OCI-LY1 (cell line): ENCODE results near the gene B4GALT4.

Experiments used
- H2AFZ ChIP-seq: fragments of 200-600 bp; sonication (generic), shearing (Covaris generic); 2 replicates; pipeline ENCODE4 v1.6.0; 2014; ENCODE audit warnings: antibody characterized with exemption, mild to moderate bottlenecking, low read length
- H3F3A ChIP-seq: fragments of 200-600 bp; sonication (generic), shearing (Covaris generic); 2 replicates; pipeline ENCODE4 v1.6.0; 2014; ENCODE audit warnings: mild to moderate bottlenecking, antibody characterized with exemption, low read length, moderate library complexity; ENCODE audit not compliant: insufficient read depth
- H3K27ac ChIP-seq: fragments of 200-600 bp; sonication (generic); 2 replicates; pipeline ENCODE4 v1.5.1; 2014; ENCODE audit warnings: low read length, mixed run types, mild to moderate bottlenecking, low read depth; ENCODE audit not compliant: poor library complexity, severe bottlenecking
- H3K27me3 ChIP-seq: fragments of 200-600 bp; sonication (generic); 2 replicates; pipeline ENCODE4 v1.6.0; 2014; ENCODE audit warnings: antibody characterized with exemption, mild to moderate bottlenecking, low read length, moderate library complexity; ENCODE audit not compliant: insufficient read depth
- H3K36me3 ChIP-seq: fragments of 200-600 bp; sonication (generic); 2 replicates; pipeline ENCODE4 v1.6.1; 2014; ENCODE audit warnings: mild to moderate bottlenecking, antibody characterized with exemption, low read length, moderate library complexity, mixed read lengths; ENCODE audit not compliant: insufficient read depth
- H3K4me1 ChIP-seq: fragments of 200-600 bp; sonication (generic); 2 replicates; pipeline ENCODE4 v1.5.1; 2014; ENCODE audit warnings: mild to moderate bottlenecking, low read length, moderate library complexity; ENCODE audit not compliant: insufficient read depth, severe bottlenecking
- H3K4me2 ChIP-seq: fragments of 200-600 bp; sonication (generic), shearing (Covaris generic); 2 replicates; pipeline ENCODE4 v1.6.1; 2014; ENCODE audit warnings: low read length
- H3K4me3 ChIP-seq: fragments of 200-600 bp; sonication (generic); 2 replicates; pipeline ENCODE4 v1.5.1; 2014; ENCODE audit warnings: low read length, low read depth, mild to moderate bottlenecking, mixed read lengths; ENCODE audit not compliant: poor library complexity, severe bottlenecking
- H3K79me2 ChIP-seq: fragments of 200-600 bp; shearing (Covaris generic); 2 replicates; pipeline ENCODE4 v1.6.1; 2016; ENCODE audit warnings: mixed run types, low read length, mixed read lengths; ENCODE audit not compliant: insufficient read depth
- H3K9ac ChIP-seq: fragments of 200-600 bp; sonication (generic), shearing (Covaris generic); 2 replicates; pipeline ENCODE4 v1.6.1; 2014; ENCODE audit warnings: mild to moderate bottlenecking, low read length, mixed read lengths
- H3K9me2 ChIP-seq: fragments of 200-600 bp; sonication (generic), shearing (Covaris generic); 2 replicates; pipeline ENCODE4 v1.6.1; 2014; ENCODE audit warnings: low read depth, mild to moderate bottlenecking, low read length, mixed read lengths
- H3K9me3 ChIP-seq: fragments of 200-600 bp; shearing (Covaris generic); 2 replicates; pipeline ENCODE4 v1.6.1; 2014; ENCODE audit warnings: low read length, mixed read lengths
- H4K20me1 ChIP-seq: fragments of 200-600 bp; sonication (generic), shearing (Covaris generic); 2 replicates; pipeline ENCODE4 v1.6.0; 2016; ENCODE audit warnings: mild to moderate bottlenecking, low read length; ENCODE audit not compliant: insufficient read depth
- EZH2 ChIP-seq: fragments of 200-600 bp; sonication (generic), shearing (Covaris generic); IDR thresholded peaks from 2 replicates; pipeline ENCODE4 v1.8.0; 2017; ENCODE audit warnings: borderline replicate concordance, mixed run types, mild to moderate bottlenecking, antibody characterized with exemption, low read length, moderate library complexity, mixed read lengths
- TF ChIP-seq, protein P1 (sequence below): fragments of 200-600 bp; sonication (generic), shearing (Covaris generic); IDR thresholded peaks from 2 replicates; pipeline ENCODE4 v1.5.1; 2017; ENCODE audit warnings: mild to moderate bottlenecking, antibody characterized with exemption, low read length, moderate library complexity, mixed read lengths

B4GALT4 gene

GRCh38 chr3:119257654-119258410 is 17.2 kb upstream of the B4GALT4 start:
- Histone ChIP-seq H3K9me2 (no peaks in the 10 kb centered on the region), H3K9ac (no peak overlapping the region), H3K4me3 (no peak overlapping the region), H3F3A (no peaks in the 10 kb centered on the region), H3K27ac (no peak overlapping the region), H3K4me2 (no peak overlapping the region), H3K79me2 (no peaks in the 10 kb centered on the region), H3K27me3 (no peaks in the 10 kb centered on the region), H2AFZ (peak overlapping the region; percentile 75; the same call in 1 of the 2 replicates), H3K9me3 (no peaks in the 10 kb centered on the region), H4K20me1 (no peaks in the 10 kb centered on the region), H3K36me3 (no peaks in the 10 kb centered on the region), H3K4me1 (peaks cover 12% of the 10 kb centered on the region)
- TF ChIP-seq, protein P1, sequence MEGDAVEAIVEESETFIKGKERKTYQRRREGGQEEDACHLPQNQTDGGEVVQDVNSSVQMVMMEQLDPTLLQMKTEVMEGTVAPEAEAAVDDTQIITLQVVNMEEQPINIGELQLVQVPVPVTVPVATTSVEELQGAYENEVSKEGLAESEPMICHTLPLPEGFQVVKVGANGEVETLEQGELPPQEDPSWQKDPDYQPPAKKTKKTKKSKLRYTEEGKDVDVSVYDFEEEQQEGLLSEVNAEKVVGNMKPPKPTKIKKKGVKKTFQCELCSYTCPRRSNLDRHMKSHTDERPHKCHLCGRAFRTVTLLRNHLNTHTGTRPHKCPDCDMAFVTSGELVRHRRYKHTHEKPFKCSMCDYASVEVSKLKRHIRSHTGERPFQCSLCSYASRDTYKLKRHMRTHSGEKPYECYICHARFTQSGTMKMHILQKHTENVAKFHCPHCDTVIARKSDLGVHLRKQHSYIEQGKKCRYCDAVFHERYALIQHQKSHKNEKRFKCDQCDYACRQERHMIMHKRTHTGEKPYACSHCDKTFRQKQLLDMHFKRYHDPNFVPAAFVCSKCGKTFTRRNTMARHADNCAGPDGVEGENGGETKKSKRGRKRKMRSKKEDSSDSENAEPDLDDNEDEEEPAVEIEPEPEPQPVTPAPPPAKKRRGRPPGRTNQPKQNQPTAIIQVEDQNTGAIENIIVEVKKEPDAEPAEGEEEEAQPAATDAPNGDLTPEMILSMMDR: no peak
- TF ChIP-seq EZH2: no peak

GRCh38 chr3:119257111-119257510 is 16.4 kb upstream of the B4GALT4 start:
- Histone ChIP-seq H3K27ac (no peak overlapping the region), H3K79me2 (no peaks in the 10 kb centered on the region), H3F3A (no peaks in the 10 kb centered on the region), H3K4me2 (no peak overlapping the region), H3K4me1 (peaks cover 12% of the 10 kb centered on the region), H2AFZ (no peak overlapping the region), H3K27me3 (no peaks in the 10 kb centered on the region), H3K36me3 (no peaks in the 10 kb centered on the region), H3K9me3 (no peaks in the 10 kb centered on the region), H4K20me1 (no peaks in the 10 kb centered on the region), H3K4me3 (no peak overlapping the region), H3K9ac (no peak overlapping the region), H3K9me2 (no peaks in the 10 kb centered on the region)
- TF ChIP-seq, protein P1: no peak
- no peak for TF ChIP-seq EZH2

- Histone ChIP-seq H3K4me1 (peaks cover 12% of the 10 kb centered on the region), H3K4me2 (no peak overlapping the region), H3K79me2 (no peaks in the 10 kb centered on the region), H3K9ac (no peak overlapping the region), H3K4me3 (no peak overlapping the region), H3F3A (no peaks in the 10 kb centered on the region), H4K20me1 (no peaks in the 10 kb centered on the region), H3K9me3 (no peaks in the 10 kb centered on the region), H3K27me3 (no peaks in the 10 kb centered on the region), H3K27ac (no peak overlapping the region), H3K9me2 (no peaks in the 10 kb centered on the region), H3K36me3 (no peaks in the 10 kb centered on the region), H2AFZ (no peak overlapping the region)
- TF ChIP-seq, protein P1: no peak
- no peak for TF ChIP-seq EZH2
These were observed 14.5 kb upstream of the B4GALT4 start for GRCh38 chr3:119255214-119255613.
